KMS-11 (cell line): ENCODE results near the gene TJP1.

Source experiments
- H2AFZ ChIP-seq: fragments of 200-600 bp; sonication (generic); 2 replicates; pipeline ENCODE4 v1.6.1; 2016; ENCODE audit warnings: antibody characterized with exemption, mixed run types, low read depth
- H3K27ac ChIP-seq: fragments of 200-600 bp; sonication (generic); 2 replicates; pipeline ENCODE4 v1.6.1; 2016; ENCODE audit warnings: mild to moderate bottlenecking, mixed run types
- H3K27me3 ChIP-seq: fragments of 200-600 bp; sonication (generic); 2 replicates; pipeline ENCODE4 v1.6.1; 2017; ENCODE audit warnings: mild to moderate bottlenecking, low read depth, mixed run types, moderate library complexity; ENCODE audit not compliant: insufficient read depth
- H3K36me3 ChIP-seq: fragments of 200-600 bp; sonication (generic); 2 replicates; pipeline ENCODE4 v1.6.1; 2017; ENCODE audit warnings: mild to moderate bottlenecking, mixed run types; ENCODE audit not compliant: insufficient read depth
- H3K4me1 ChIP-seq: fragments of 200-600 bp; sonication (generic); 2 replicates; pipeline ENCODE4 v1.6.1; 2016; ENCODE audit warnings: mild to moderate bottlenecking, low read depth, mixed run types; ENCODE audit not compliant: poor library complexity, severe bottlenecking
- H3K4me2 ChIP-seq: fragments of 200-600 bp; sonication (generic); 2 replicates; pipeline ENCODE4 v1.7.0; 2016; ENCODE audit warnings: mild to moderate bottlenecking, mixed run types
- H3K4me3 ChIP-seq: fragments of 200-600 bp; sonication (generic); IDR thresholded peaks from 2 replicates; pipeline ENCODE4 v1.6.1; 2017; ENCODE audit warnings: low read depth, low read length, mixed read lengths; ENCODE audit not compliant: insufficient read depth
- H3K79me2 ChIP-seq: fragments of 200-600 bp; sonication (generic); 2 replicates; pipeline ENCODE4 v1.6.1; 2016; ENCODE audit warnings: low read depth, mixed run types; ENCODE audit not compliant: insufficient read depth
- H3K9ac ChIP-seq: fragments of 200-600 bp; sonication (generic); 2 replicates; pipeline ENCODE4 v1.6.1; 2016; ENCODE audit warnings: mild to moderate bottlenecking, mixed run types
- H4K20me1 ChIP-seq: fragments of 200-600 bp; sonication (generic); 2 replicates; pipeline ENCODE4 v1.6.1; 2016; ENCODE audit warnings: mild to moderate bottlenecking, mixed run types; ENCODE audit not compliant: insufficient read depth
- CTCF ChIP-seq: fragments of 200-600 bp; sonication (generic); conservative IDR thresholded peaks from 2 replicates; pipeline ENCODE4 v1.6.1; 2017; ENCODE audit warnings: low read depth, mild to moderate bottlenecking, antibody characterized with exemption, low read length, moderate library complexity, mixed read lengths

TJP1 gene

GRCh38 chr15:29844290-29844903 is 22.1 kb upstream of the TJP1 start:
- Histone ChIP-seq H4K20me1 (no peaks in the 10 kb centered on the region), H3K9ac (no peak overlapping the region), H3K4me3 (no peak overlapping the region), H3K27ac (no peak overlapping the region), H2AFZ (no peak overlapping the region), H3K79me2 (no peaks in the 10 kb centered on the region), H3K4me1 (no peaks in the 10 kb centered on the region), H3K4me2 (no peak overlapping the region), H3K36me3 (no peaks in the 10 kb centered on the region), H3K27me3 (no peaks in the 10 kb centered on the region)
- TF ChIP-seq CTCF: no peak

- no peak overlapping the region for H3K4me2 ChIP-seq
- no peak overlapping the region for H3K9ac ChIP-seq
- no peak for TF ChIP-seq CTCF
Observed at GRCh38 chr15:29842290-29842689, 20.0 kb upstream of the TJP1 start.

GRCh38 chr15:29840926-29841325 is 18.7 kb upstream of the TJP1 start:
- Histone ChIP-seq H3K4me3 (no peak overlapping the region), H3K79me2 (no peaks in the 10 kb centered on the region), H3K36me3 (no peaks in the 10 kb centered on the region), H3K27me3 (no peaks in the 10 kb centered on the region), H3K4me1 (no peaks in the 10 kb centered on the region), H3K27ac (no peak overlapping the region), H3K9ac (no peak overlapping the region), H2AFZ (no peak overlapping the region), H4K20me1 (no peaks in the 10 kb centered on the region), H3K4me2 (no peak overlapping the region)
- no peak for TF ChIP-seq CTCF

More at GRCh38 chr15:29842290-29842689, 20.0 kb upstream of the TJP1 start:
- no peaks in the 10 kb centered on the region for H3K36me3 ChIP-seq
- H4K20me1 ChIP-seq: no peaks in the 10 kb centered on the region
- no peak overlapping the region for H2AFZ ChIP-seq
- no peak overlapping the region for H3K27ac ChIP-seq
- H3K79me2 ChIP-seq: no peaks in the 10 kb centered on the region
- no peaks in the 10 kb centered on the region for H3K27me3 ChIP-seq
- no peaks in the 10 kb centered on the region for H3K4me1 ChIP-seq
- no peak overlapping the region for H3K4me3 ChIP-seq

GRCh38 chr15:29840054-29840453 is 17.8 kb upstream of the TJP1 start:
- Histone ChIP-seq H4K20me1 (no peaks in the 10 kb centered on the region), H3K4me2 (no peak overlapping the region), H3K9ac (no peak overlapping the region), H3K4me1 (no peaks in the 10 kb centered on the region), H3K27me3 (no peaks in the 10 kb centered on the region), H3K27ac (no peak overlapping the region), H2AFZ (no peak overlapping the region), H3K79me2 (no peaks in the 10 kb centered on the region), H3K4me3 (no peak overlapping the region), H3K36me3 (no peaks in the 10 kb centered on the region)
- no peak for TF ChIP-seq CTCF
